HepG2 (cell line): ENCODE measurements around the gene TCN2. TPM values are rescaled to one million over a fixed set of nuclear protein-coding genes. Genes with fewer than 3 reads are reported as not detected.

Source experiments
- E2F1 ChIP-seq: sonication (generic); formaldehyde crosslinking; IDR thresholded peaks from 2 replicates; pipeline ENCODE4 v1.5.0; 2020; ENCODE audit warnings: missing genetic modification reagents
- GATAD2A ChIP-seq: IDR thresholded peaks from 2 replicates; pipeline ENCODE4 v1.6.1; 2016
- KIAA2018 ChIP-seq: sonication (generic); formaldehyde crosslinking; IDR thresholded peaks from 2 replicates; pipeline ENCODE4 v1.5.0; 2020; ENCODE audit warnings: mild to moderate bottlenecking, missing genetic modification reagents, borderline replicate concordance
- MAFF ChIP-seq: IDR thresholded peaks from 2 replicates; pipeline ENCODE4 v1.6.1; 2011; ENCODE audit warnings: low read depth, low read length, improper control_type of control experiment
- MXD4 ChIP-seq: IDR thresholded peaks from 2 replicates; pipeline ENCODE4 v1.6.1; 2016; ENCODE audit warnings: mild to moderate bottlenecking, missing biosample characterization, missing genetic modification reagents
- RELA ChIP-seq: sonication (generic); formaldehyde crosslinking; IDR thresholded peaks from 2 replicates; pipeline ENCODE4 v1.4.0; 2020; ENCODE audit warnings: missing genetic modification reagents
- SAP130 ChIP-seq: IDR thresholded peaks from 2 replicates; pipeline ENCODE4 v1.6.1; 2016; ENCODE audit warnings: low read depth
- SMYD3 ChIP-seq: sonication (generic); formaldehyde crosslinking; IDR thresholded peaks from 2 replicates; pipeline ENCODE4 v1.8.1; 2023; ENCODE audit warnings: mild to moderate bottlenecking, missing genetic modification reagents
- STAT6 ChIP-seq: sonication (generic); formaldehyde crosslinking; IDR thresholded peaks from 2 replicates; pipeline ENCODE4 v1.4.0; 2020; ENCODE audit warnings: missing genetic modification reagents, mild to moderate bottlenecking, borderline replicate concordance
- TIGD3 ChIP-seq: sonication (generic); formaldehyde crosslinking; IDR thresholded peaks from 2 replicates; pipeline ENCODE4 v1.5.1; 2020; ENCODE audit warnings: mild to moderate bottlenecking, missing genetic modification reagents, borderline replicate concordance
- TRAFD1 ChIP-seq: sonication (generic); formaldehyde crosslinking; IDR thresholded peaks from 2 replicates; pipeline ENCODE4 v1.5.1; 2020; ENCODE audit warnings: missing genetic modification reagents, mild to moderate bottlenecking, borderline replicate concordance
- ZFX ChIP-seq: sonication (generic); formaldehyde crosslinking; IDR thresholded peaks from 2 replicates; pipeline ENCODE4 v1.4.0; 2020; ENCODE audit warnings: mild to moderate bottlenecking, low read depth, missing genetic modification reagents, moderate library complexity
- ZNF737 ChIP-seq: sonication (generic); formaldehyde crosslinking; IDR thresholded peaks from 2 replicates; pipeline ENCODE4 v1.5.0; 2020; ENCODE audit warnings: missing genetic modification reagents, mild to moderate bottlenecking, borderline replicate concordance
- polyA plus RNA-seq, 8 experiments: library from polyadenylated mRNA; depleted of rRNA in 3 of 8; stranded (reverse) in 7 of 8; unstranded in 1 of 8; fragments of >200 nt; fragmentation: Illumina TruSeq in 4 of 8; extraction: Trizol in 4 of 8; gene quantifications; 2 replicates each; pipeline versions ENCODE4 v1.2.1 to v1.2.3, GENCODE V29; 2011 to 2016; ENCODE audit warnings: low read depth in 4 of 8, missing spikeins in 1 of 8, mixed read lengths in 1 of 8; ENCODE audit not compliant: insufficient read depth in 1 of 8
- total RNA-seq, 5 experiments: library from RNA; depleted of rRNA; stranded (reverse); fragments of >200 nt; fragmentation: Illumina TruSeq; extraction: Trizol; gene quantifications; 2 replicates each; pipeline ENCODE4 v1.2.3, GENCODE V29; 2016; ENCODE audit warnings: low read depth in 1 of 5

Gene TCN2
- total and polyA plus RNA-seq, 2 of the 13 experiments (the other 11 are each of a cell fraction or from before 2014, with no cell fraction given) = 0.29 to 0.31 TPM

- TF ChIP-seq ZFX (CRISPR knock-in tag) (peak; percentile 64), RELA (no peak), E2F1 (CRISPR knock-in tag) (no peak), TIGD3 (CRISPR knock-in tag) (no peak), GATAD2A (CRISPR knock-in tag) (no peak), MXD4 (CRISPR knock-in tag) (no peak), TRAFD1 (CRISPR knock-in tag) (no peak), KIAA2018 (CRISPR knock-in tag) (no peak), SAP130 (CRISPR knock-in tag) (peak; percentile 53; the same call in 1 of the 2 replicates), STAT6 (CRISPR knock-in tag) (no peak), ZNF737 (CRISPR knock-in tag) (no peak), SMYD3 (no peak), MAFF (peak; percentile 42; the same call in 1 of the 2 replicates)
Observed at GRCh38 chr22:30606455-30607299, at the start of gene TCN2 (continued).
